ENCODE measurements around the gene MED27. TPM values are rescaled to one million over a fixed set of nuclear protein-coding genes. Genes with fewer than 3 reads are reported as not detected.

Gene MED27
- total and polyA plus RNA-seq, 2 donors (not counting 1 experiment from before 2014, with no cell fraction given), result 13.4 to 44.7 TPM

- Histone ChIP-seq H3K4me2 (ENCODE audit: extremely low read depth, insufficient read depth, low read length) (no peak overlapping the region), H4K20me1 (ENCODE audit: control insufficient read depth, extremely low read depth, insufficient read depth, low read length) (peaks cover under 1% of the 10 kb centered on the region), H2AFZ (ENCODE audit: low read length) (no peak overlapping the region)
These were observed 160.5 kb downstream of the MED27 start for GRCh38 chr9:131919216-131919615.

GRCh38 chr9:131918481-131918880, 161.2 kb downstream of the MED27 start:
- Histone ChIP-seq H3K9me3 (ENCODE audit: control insufficient read depth, insufficient read depth, low read depth, low read length) (no peaks in the 10 kb centered on the region), H3K9ac (ENCODE audit: insufficient read depth, low read length) (no peak overlapping the region), H3K27ac (ENCODE audit: insufficient read depth, low read length) (no peak overlapping the region), H2AFZ (ENCODE audit: low read length) (no peak overlapping the region), H3K4me3 (replicated peaks in 1 of 4; ENCODE audit: control extremely low read depth in 1 of 4, insufficient read depth in 1 of 4, low read depth in 3 of 4, low read length in 4 of 4) (no peak overlapping the region), H3K4me2 (ENCODE audit: extremely low read depth, insufficient read depth, low read length) (no peak overlapping the region), H3K36me3 (ENCODE audit: control insufficient read depth, insufficient read depth, low read length) (no peaks in the 10 kb centered on the region), H3K27me3 (ENCODE audit: control insufficient read depth, insufficient read depth, low read length) (no peaks in the 10 kb centered on the region), H4K20me1 (ENCODE audit: control insufficient read depth, extremely low read depth, insufficient read depth, low read length) (peaks cover 2% of the 10 kb centered on the region), H3K4me1 (ENCODE audit: control insufficient read depth, extremely low read depth, insufficient read depth, low read length) (no peaks in the 10 kb centered on the region), H3K79me2 (ENCODE audit: control insufficient read depth, insufficient read depth, low read length) (no peaks in the 10 kb centered on the region)
- no peak for TF ChIP-seq EZH2 (IDR thresholded peaks at IDR 0.05; ENCODE audit: low read length, missing control alignments)
- DNase-seq (ENCODE audit: low read depth in 2 of 2), result no peak

More at GRCh38 chr9:131919216-131919615, 160.5 kb downstream of the MED27 start:
- no peak for DNase-seq (ENCODE audit: low read depth in 2 of 2)
- no peaks in the 10 kb centered on the region for H3K79me2 ChIP-seq (ENCODE audit: control insufficient read depth, insufficient read depth, low read length)
- no peaks in the 10 kb centered on the region for H3K36me3 ChIP-seq (ENCODE audit: control insufficient read depth, insufficient read depth, low read length)
- H3K9ac ChIP-seq (ENCODE audit: insufficient read depth, low read length), result no peak overlapping the region
- no peaks in the 10 kb centered on the region for H3K9me3 ChIP-seq (ENCODE audit: control insufficient read depth, insufficient read depth, low read depth, low read length)
- TF ChIP-seq CTCF (conservative IDR thresholded peaks at IDR 0.05 in 1 of 2, IDR thresholded peaks at IDR 0.05 in 1 of 2; ENCODE audit: low read depth in 1 of 2, low read length in 2 of 2) (no peak), EZH2 (IDR thresholded peaks at IDR 0.05; ENCODE audit: low read length, missing control alignments) (no peak)
- H3K4me3 ChIP-seq (replicated peaks in 1 of 4; ENCODE audit: control extremely low read depth in 1 of 4, insufficient read depth in 1 of 4, low read depth in 3 of 4, low read length in 4 of 4), result no peak overlapping the region
- H3K4me1 ChIP-seq (ENCODE audit: control insufficient read depth, extremely low read depth, insufficient read depth, low read length), result no peaks in the 10 kb centered on the region
- no peak overlapping the region for H3K27ac ChIP-seq (ENCODE audit: insufficient read depth, low read length)
- no peaks in the 10 kb centered on the region for H3K27me3 ChIP-seq (ENCODE audit: control insufficient read depth, insufficient read depth, low read length)

- no peaks in the 10 kb centered on the region for H3K36me3 ChIP-seq (ENCODE audit: control insufficient read depth, insufficient read depth, low read length)
- DNase-seq (ENCODE audit: low read depth in 2 of 2), result no peak
- TF ChIP-seq EZH2 (IDR thresholded peaks at IDR 0.05; ENCODE audit: low read length, missing control alignments), result no peak
- no peak overlapping the region for H3K9ac ChIP-seq (ENCODE audit: insufficient read depth, low read length)
- no peak overlapping the region for H3K4me3 ChIP-seq (replicated peaks in 1 of 4; ENCODE audit: control extremely low read depth in 1 of 4, insufficient read depth in 1 of 4, low read depth in 3 of 4, low read length in 4 of 4)
- peaks cover 2% of the 10 kb centered on the region for H4K20me1 ChIP-seq (ENCODE audit: control insufficient read depth, extremely low read depth, insufficient read depth, low read length)
- no peaks in the 10 kb centered on the region for H3K9me3 ChIP-seq (ENCODE audit: control insufficient read depth, insufficient read depth, low read depth, low read length)
- H3K79me2 ChIP-seq (ENCODE audit: control insufficient read depth, insufficient read depth, low read length), result no peaks in the 10 kb centered on the region
- H3K27me3 ChIP-seq (ENCODE audit: control insufficient read depth, insufficient read depth, low read length), result no peaks in the 10 kb centered on the region
- no peak overlapping the region for H2AFZ ChIP-seq (ENCODE audit: low read length)
- H3K4me1 ChIP-seq (ENCODE audit: control insufficient read depth, extremely low read depth, insufficient read depth, low read length), result no peaks in the 10 kb centered on the region
- no peak overlapping the region for H3K27ac ChIP-seq (ENCODE audit: insufficient read depth, low read length)
- H3K4me2 ChIP-seq (ENCODE audit: extremely low read depth, insufficient read depth, low read length), result no peak overlapping the region
These were observed 162.7 kb downstream of the MED27 start for GRCh38 chr9:131917009-131917408.

GRCh38 chr9:131915181-131915580, 164.5 kb downstream of the MED27 start:
- Histone ChIP-seq H3K27me3 (ENCODE audit: control insufficient read depth, insufficient read depth, low read length) (no peaks in the 10 kb centered on the region), H2AFZ (ENCODE audit: low read length) (no peak overlapping the region), H3K4me2 (ENCODE audit: extremely low read depth, insufficient read depth, low read length) (no peak overlapping the region), H3K36me3 (ENCODE audit: control insufficient read depth, insufficient read depth, low read length) (no peaks in the 10 kb centered on the region), H3K4me1 (ENCODE audit: control insufficient read depth, extremely low read depth, insufficient read depth, low read length) (no peaks in the 10 kb centered on the region), H3K9me3 (ENCODE audit: control insufficient read depth, insufficient read depth, low read depth, low read length) (no peaks in the 10 kb centered on the region), H3K27ac (ENCODE audit: insufficient read depth, low read length) (no peak overlapping the region), H3K4me3 (replicated peaks in 1 of 4; ENCODE audit: control extremely low read depth in 1 of 4, insufficient read depth in 1 of 4, low read depth in 3 of 4, low read length in 4 of 4) (no peak overlapping the region), H4K20me1 (ENCODE audit: control insufficient read depth, extremely low read depth, insufficient read depth, low read length) (peaks cover 2% of the 10 kb centered on the region), H3K79me2 (ENCODE audit: control insufficient read depth, insufficient read depth, low read length) (no peaks in the 10 kb centered on the region), H3K9ac (ENCODE audit: insufficient read depth, low read length) (no peak overlapping the region)
- peak; percentile 4 to 72 for DNase-seq (ENCODE audit: low read depth in 2 of 2)
- TF ChIP-seq EZH2 (IDR thresholded peaks at IDR 0.05; ENCODE audit: low read length, missing control alignments) (no peak), CTCF (conservative IDR thresholded peaks at IDR 0.05 in 1 of 2, IDR thresholded peaks at IDR 0.05 in 1 of 2; ENCODE audit: low read depth in 1 of 2, low read length in 2 of 2) (no peak)
